Fibroblast of pulmonary artery (primary cell): ENCODE results near the gene FLOT1.

Experiments used
- DNase-seq: peaks from one replicate; pipeline ENCODE4 v3.0.0-alpha.2; 2010; ENCODE audit warnings: low read depth
- H3K4me3 ChIP-seq: replicated peaks from 2 replicates; pipeline ENCODE4 v1.5.1; 2011; ENCODE audit warnings: low read depth, mild to moderate bottlenecking, control low read depth, low read length, moderate library complexity
- TF ChIP-seq, protein P1 (sequence below): IDR thresholded peaks from 2 replicates; pipeline ENCODE4 v1.5.1; 2011; ENCODE audit warnings: mild to moderate bottlenecking, control low read depth, low read length, inconsistent platforms; ENCODE audit errors: missing control alignments

Gene FLOT1

DNA sequence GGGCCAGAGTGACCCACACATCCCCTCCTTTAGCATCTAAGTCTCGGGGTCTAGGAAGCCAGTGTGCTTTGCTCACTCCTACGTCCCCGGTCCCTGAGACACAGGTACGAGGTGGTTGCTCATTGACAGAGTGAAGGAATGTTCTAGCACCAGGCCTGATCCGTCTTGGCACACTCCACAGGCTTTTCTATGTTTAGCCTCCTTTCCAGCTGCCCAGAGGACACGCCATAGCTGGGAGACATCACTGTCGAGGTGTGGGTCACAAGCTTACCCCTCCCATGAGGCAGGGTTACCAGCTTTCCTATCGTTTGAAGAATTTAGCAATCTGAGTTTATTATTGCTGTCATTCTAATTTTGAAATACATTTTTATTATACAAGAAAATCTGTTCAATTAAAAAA is 32.2 kb upstream of the FLOT1 start:
- H3K4me3 ChIP-seq = no peak overlapping the region
- DNase-seq = no peak
- TF ChIP-seq, protein P1, sequence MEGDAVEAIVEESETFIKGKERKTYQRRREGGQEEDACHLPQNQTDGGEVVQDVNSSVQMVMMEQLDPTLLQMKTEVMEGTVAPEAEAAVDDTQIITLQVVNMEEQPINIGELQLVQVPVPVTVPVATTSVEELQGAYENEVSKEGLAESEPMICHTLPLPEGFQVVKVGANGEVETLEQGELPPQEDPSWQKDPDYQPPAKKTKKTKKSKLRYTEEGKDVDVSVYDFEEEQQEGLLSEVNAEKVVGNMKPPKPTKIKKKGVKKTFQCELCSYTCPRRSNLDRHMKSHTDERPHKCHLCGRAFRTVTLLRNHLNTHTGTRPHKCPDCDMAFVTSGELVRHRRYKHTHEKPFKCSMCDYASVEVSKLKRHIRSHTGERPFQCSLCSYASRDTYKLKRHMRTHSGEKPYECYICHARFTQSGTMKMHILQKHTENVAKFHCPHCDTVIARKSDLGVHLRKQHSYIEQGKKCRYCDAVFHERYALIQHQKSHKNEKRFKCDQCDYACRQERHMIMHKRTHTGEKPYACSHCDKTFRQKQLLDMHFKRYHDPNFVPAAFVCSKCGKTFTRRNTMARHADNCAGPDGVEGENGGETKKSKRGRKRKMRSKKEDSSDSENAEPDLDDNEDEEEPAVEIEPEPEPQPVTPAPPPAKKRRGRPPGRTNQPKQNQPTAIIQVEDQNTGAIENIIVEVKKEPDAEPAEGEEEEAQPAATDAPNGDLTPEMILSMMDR = no peak

DNA sequence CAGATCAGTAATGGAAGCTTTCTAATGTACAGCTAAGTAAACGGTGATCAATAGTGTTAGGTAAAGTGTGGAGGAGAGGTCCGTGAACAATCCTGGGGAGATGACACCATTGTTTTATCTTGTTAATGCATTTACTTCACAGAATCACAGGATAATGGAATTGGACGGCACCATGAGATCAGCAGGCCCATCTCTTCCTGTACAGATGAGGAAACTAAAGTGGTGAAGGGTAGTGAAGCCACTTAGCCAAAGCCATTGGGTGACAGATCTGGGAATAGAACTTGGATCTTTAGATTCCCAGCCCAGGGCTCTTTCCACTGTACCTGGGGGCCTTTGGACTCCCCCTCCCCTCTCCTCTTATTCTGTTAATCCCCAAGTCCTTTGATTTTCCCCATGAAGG is 28.1 kb upstream of the FLOT1 start:
- TF ChIP-seq, protein P1 = no peak

DNA sequence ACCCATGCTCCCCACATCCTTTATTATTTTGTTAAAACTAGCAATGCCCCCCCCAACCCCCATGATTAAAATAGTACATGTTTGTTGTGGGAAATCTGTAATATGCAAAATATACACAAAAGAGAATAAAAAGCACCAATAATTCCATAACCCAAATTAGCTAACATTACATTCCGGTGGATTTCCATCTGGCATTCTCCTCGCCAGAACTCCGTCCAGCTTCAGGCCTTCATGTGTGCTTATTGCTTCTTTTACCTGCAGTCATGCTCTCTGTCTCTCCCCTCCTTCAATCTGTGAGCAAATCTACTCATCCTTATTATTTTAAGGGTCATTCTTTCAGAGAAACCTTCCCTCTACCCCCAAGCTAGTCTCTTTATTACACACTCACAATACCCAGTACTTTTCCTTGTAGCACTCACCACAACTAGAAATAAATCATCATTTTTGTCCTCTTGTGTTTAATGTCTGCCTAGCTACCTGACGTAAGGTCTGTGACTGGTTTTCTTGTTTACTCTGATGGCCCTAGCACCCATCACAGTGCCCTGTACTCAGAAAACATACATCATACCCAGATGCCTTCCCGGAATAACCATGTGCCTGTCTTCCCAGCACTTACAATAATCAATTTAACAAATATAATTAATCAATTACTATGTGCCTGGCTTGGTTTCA is 27.5 kb upstream of the FLOT1 start:
- no peak for DNase-seq
- H3K4me3 ChIP-seq = no peak overlapping the region
- TF ChIP-seq, protein P1 = no peak

More for the DNA sequence above, 28.1 kb upstream of the FLOT1 start:
- H3K4me3 ChIP-seq = no peak overlapping the region
- no peak for DNase-seq

DNA sequence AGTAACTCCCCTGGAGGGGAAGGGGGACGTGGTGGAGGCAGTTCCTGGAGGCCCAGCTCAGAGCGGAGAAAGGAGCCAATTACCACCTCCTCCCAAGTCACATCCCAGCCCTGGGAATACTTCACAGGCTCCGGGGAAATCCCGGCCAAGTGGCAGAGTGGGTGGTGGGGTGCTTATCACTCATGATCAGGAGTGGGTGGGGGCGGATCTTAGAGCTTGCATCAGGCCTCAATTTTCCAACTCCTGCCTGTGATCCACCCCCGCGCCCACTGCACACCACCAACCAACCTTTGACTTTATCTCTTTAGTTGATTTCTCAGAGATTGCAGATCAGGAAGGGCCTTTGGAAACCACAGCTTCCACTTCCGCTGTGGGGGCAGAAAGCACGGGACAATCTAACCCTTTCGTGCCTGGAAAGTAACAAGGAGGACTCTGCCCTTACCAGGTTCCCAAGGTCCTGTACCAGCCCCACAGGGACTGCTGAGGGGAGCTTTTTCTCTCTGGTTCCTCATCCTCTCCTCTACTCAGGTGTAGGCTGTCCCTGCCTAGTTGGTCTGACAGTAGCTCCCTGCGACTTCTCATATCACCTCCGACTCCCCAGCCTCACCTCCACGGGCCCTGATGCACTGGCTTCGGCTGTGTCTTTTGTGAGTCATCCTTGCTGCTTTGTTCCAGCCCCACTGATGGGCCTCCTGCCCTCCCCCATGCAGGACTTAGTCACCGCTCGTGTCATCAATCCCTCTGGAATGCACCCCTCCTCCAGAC is 26.8 kb upstream of the FLOT1 start:
- H3K4me3 ChIP-seq = no peak overlapping the region
- peak; percentile 94 for DNase-seq
- TF ChIP-seq, protein P1 = no peak

DNA sequence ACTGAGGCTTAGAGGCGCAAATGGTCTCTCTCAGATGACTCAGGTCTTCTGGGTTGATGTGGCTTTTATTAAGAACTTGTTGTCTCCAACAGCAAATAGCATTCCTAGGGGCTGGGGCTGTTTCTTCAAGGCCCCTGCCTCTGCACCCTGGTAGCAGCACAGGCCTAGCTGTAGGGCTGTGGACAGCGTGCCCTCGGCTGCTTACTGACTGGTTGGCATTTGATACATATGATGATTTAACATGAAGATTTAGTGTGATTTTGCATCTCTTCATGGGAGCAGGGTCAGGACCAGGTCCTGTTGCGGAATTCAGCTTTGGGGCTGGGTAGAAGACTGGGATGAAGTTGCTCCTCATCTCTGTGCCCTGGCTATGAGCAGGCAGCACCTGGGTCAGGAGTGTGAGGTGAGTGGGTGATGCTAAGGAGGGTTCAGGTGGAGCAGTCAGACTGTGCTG is 26.2 kb upstream of the FLOT1 start:
- no peak for DNase-seq
- H3K4me3 ChIP-seq = no peak overlapping the region
- TF ChIP-seq, protein P1 = no peak

DNA sequence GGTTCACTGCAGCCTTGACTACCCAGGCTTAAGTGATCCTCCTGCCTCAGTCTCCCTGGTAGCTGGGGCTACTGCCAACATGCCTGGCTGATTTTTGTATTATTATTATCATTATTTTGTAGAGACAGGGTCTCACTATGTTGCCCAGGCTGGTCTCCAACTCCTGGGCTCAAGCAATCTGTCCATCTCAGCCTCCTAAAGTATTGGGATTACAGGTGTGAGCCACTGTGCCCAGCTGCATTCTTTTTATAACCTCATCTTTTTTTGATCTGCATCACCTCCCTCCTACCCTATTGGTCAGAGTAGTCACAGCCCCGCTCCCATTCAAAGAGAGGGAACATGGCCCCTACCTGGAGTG is 25.4 kb upstream of the FLOT1 start:
- TF ChIP-seq, protein P1 = no peak
- no peak for DNase-seq
- H3K4me3 ChIP-seq = no peak overlapping the region
